MM.1S (cell line): ENCODE results near the gene FGF9.

ENCODE experiments used
- CTCF ChIP-seq: fragments of 300-600 bp; sonication (generic); IDR thresholded peaks from 2 replicates; pipeline ENCODE4 v1.5.1; 2016; ENCODE audit warnings: antibody characterized with exemption, low read length, mixed read lengths
- EZH2 ChIP-seq: fragments of 300-600 bp; sonication (generic); optimal IDR thresholded peaks from 2 replicates; pipeline ENCODE3; 2017; ENCODE audit warnings: low read depth, mild to moderate bottlenecking, antibody characterized with exemption, low read length, mixed read lengths

GRCh38 chr13:21752501-21752900 is 81.6 kb downstream of the FGF9 start:
- TF ChIP-seq CTCF (no peak), EZH2 (no peak)
